ENCODE results near the gene DCLK2. TPM values are rescaled to one million over a fixed set of nuclear protein-coding genes. Genes with fewer than 3 reads are reported as not detected.

The DCLK2 gene
- total and polyA plus RNA-seq, 2 of the 8 experiments (the other 6 are each of a cell fraction or from before 2014, with no cell fraction given): 0.32 to 0.37 TPM

DNA sequence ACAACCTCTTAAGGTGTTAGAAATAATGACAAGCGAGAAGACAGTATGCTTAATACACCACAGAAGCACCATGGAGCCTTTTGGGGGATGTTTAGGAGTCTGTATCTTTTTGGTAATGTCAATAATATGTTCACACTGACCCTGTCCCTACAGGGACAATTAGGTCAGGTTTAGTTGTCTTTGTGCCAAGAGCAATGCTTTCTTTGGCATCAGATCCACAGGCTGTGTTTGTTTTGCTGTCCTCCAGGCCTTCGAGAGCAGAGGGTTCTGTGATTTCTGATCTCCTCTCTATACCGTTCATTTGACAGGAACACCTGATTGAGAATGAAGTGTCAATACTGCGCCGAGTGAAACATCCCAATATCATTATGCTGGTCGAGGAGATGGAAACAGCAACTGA lies 153.8 kb downstream of the DCLK2 start:
- CTCF ChIA-PET (ENCODE audit: partially characterized antibody): interaction anchor here (1.0 to 3.4 kb wide), 4 partner anchors 11 to 233 kb away, joined by 3 to 22 read pairs (median 6); no protein-coding TSS in a partner anchor
- no peaks in the 10 kb centered on the region for H3K27me3 ChIP-seq (replicated peaks in 1 of 4; ENCODE audit: control insufficient read depth in 3 of 4, extremely low read depth in 1 of 4, insufficient read depth in 3 of 4, low read length in 3 of 4)
- H3K23me2 ChIP-seq (ENCODE audit: low read depth, low read length): no peaks in the 10 kb centered on the region
- no peak overlapping the region for H3K23ac ChIP-seq (ENCODE audit: insufficient read length)
- no peak overlapping the region for H3K4ac ChIP-seq (replicated peaks; ENCODE audit: insufficient read length, low read depth, low read length)
- H3K14ac ChIP-seq (ENCODE audit: insufficient read length): no peak overlapping the region
- H3K4me1 ChIP-seq (replicated peaks in 1 of 4; ENCODE audit: control insufficient read depth in 3 of 4, insufficient read depth in 4 of 4, low read length in 3 of 4): peaks cover 1 to 12% (median 2%) of the 10 kb centered on the region in 4 experiments; a peak in 3 of 7 replicates
- no peaks in the 10 kb centered on the region for H3K79me2 ChIP-seq (ENCODE audit: control insufficient read depth in 1 of 2, insufficient read depth in 2 of 2, low read length in 2 of 2)
- no peak overlapping the region for H2BK12ac ChIP-seq (ENCODE audit: low read depth, low read length)
- no peak for FAIRE-seq
- no peaks in the 10 kb centered on the region for H3K9me3 ChIP-seq (ENCODE audit: insufficient read depth in 2 of 2, low read depth in 1 of 2, low read length in 1 of 2)
- H3K9ac ChIP-seq (replicated peaks in 1 of 4; ENCODE audit: extremely low read depth in 1 of 4, low read depth in 3 of 4, low read length in 3 of 4): no peak overlapping the region
- no peak overlapping the region for H2BK20ac ChIP-seq (ENCODE audit: low read length)
- H3K18ac ChIP-seq (ENCODE audit: extremely low read depth, low read length): no peak overlapping the region
- TF ChIP-seq, protein P1, sequence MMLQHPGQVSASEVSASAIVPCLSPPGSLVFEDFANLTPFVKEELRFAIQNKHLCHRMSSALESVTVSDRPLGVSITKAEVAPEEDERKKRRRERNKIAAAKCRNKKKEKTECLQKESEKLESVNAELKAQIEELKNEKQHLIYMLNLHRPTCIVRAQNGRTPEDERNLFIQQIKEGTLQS (IDR thresholded peaks at IDR 0.05; ENCODE audit: insufficient read depth, low read depth, low read length): no peak
- TF ChIP-seq BCL11A (IDR thresholded peaks at IDR 0.05; ENCODE audit: low read depth in 2 of 2, low read length in 2 of 2): no peak
- TF ChIP-seq RBBP5 (IDR thresholded peaks at IDR 0.05; ENCODE audit: borderline replicate concordance, low read depth, low read length): no peak
- TF ChIP-seq SP2 (IDR thresholded peaks at IDR 0.05; ENCODE audit: low read length): no peak
- no peaks in the 10 kb centered on the region for H3K79me1 ChIP-seq (ENCODE audit: low read depth, low read length)
- no peak overlapping the region for H2BK5ac ChIP-seq (ENCODE audit: low read depth, low read length)
- DNase-seq (ENCODE audit: low read depth in 1 of 2, low spot score in 2 of 2): no peak
- no peak overlapping the region for H3K27ac ChIP-seq (ENCODE audit: low read depth, low read length)
- no peak overlapping the region for H4K5ac ChIP-seq (ENCODE audit: insufficient read length, low read depth, low read length)
- H3K4me2 ChIP-seq (ENCODE audit: insufficient read depth in 1 of 2, low read depth in 2 of 2, low read length in 2 of 2): no peak overlapping the region
- no peaks in the 10 kb centered on the region for H4K20me1 ChIP-seq (replicated peaks in 1 of 2; ENCODE audit: control insufficient read depth in 1 of 2, insufficient read depth in 2 of 2, low read length in 2 of 2)
- no peak overlapping the region for H4K8ac ChIP-seq (ENCODE audit: extremely low read depth, insufficient read depth, low read length)
- WGBS, 2 experiments (ENCODE audit: extremely low coverage in 1 of 2, insufficient coverage in 1 of 2, insufficient read length in 1 of 2, insufficient replicate concordance in 2 of 2, low coverage in 1 of 2, low lambda C conversion rate in 2 of 2, missing lambda C conversion rate in 1 of 2): 88% methylated on average over 6 of the region's 6 CpGs; no CpG with 5 or more reads in 1 of the 2 experiments
- no peak overlapping the region for H2AFZ ChIP-seq (ENCODE audit: low read length)
- H3K56ac ChIP-seq (replicated peaks; ENCODE audit: insufficient read length, low read depth, low read length): no peak overlapping the region
- POLR2A ChIA-PET (ENCODE audit: partially characterized antibody): interaction anchor here (1.7 kb wide), 1 partner anchor 16 kb away, joined by 6 read pairs; no protein-coding TSS in a partner anchor
- H3K36me3 ChIP-seq (ENCODE audit: control insufficient read depth in 2 of 4, insufficient read depth in 4 of 4, low read length in 3 of 4): no peaks in the 10 kb centered on the region
- H3K4me3 ChIP-seq (ENCODE audit: extremely low read depth in 1 of 4, insufficient read depth in 2 of 4, low read depth in 3 of 4, low read length in 4 of 4): no peak overlapping the region
- no peak overlapping the region for H4K91ac ChIP-seq (replicated peaks; ENCODE audit: insufficient read length, low read length)
- no peak overlapping the region for H2BK120ac ChIP-seq (replicated peaks; ENCODE audit: low read depth, low read length)
- no peak overlapping the region for H2AK5ac ChIP-seq (ENCODE audit: low read depth, low read length)
- H2BK15ac ChIP-seq (ENCODE audit: low read length): no peak overlapping the region
